GM10847 (cell line): ENCODE data around the gene WWOX.

Experiments
- POLR2A ChIP-seq: IDR thresholded peaks from 2 replicates; pipeline ENCODE4 v1.6.1; 2011; ENCODE audit not compliant: insufficient read length; ENCODE audit errors: extremely low read depth

The WWOX gene

GRCh38 chr16:78673884-78674283 is 574.4 kb downstream of the WWOX start:
- TF ChIP-seq POLR2A: no peak

- no peak for TF ChIP-seq POLR2A
Measured at GRCh38 chr16:78675312-78675711, 575.9 kb downstream of the WWOX start.

- TF ChIP-seq POLR2A: no peak
Measured at GRCh38 chr16:78675951-78676792, 576.7 kb downstream of the WWOX start.

- no peak for TF ChIP-seq POLR2A
Measured at GRCh38 chr16:78677181-78677731, 577.8 kb downstream of the WWOX start.

- no peak for TF ChIP-seq POLR2A
Measured at GRCh38 chr16:78679546-78679945, 580.1 kb downstream of the WWOX start.

- no peak for TF ChIP-seq POLR2A
Measured at GRCh38 chr16:78681743-78682142, 582.3 kb downstream of the WWOX start.

GRCh38 chr16:78684030-78684611 is 584.7 kb downstream of the WWOX start:
- no peak for TF ChIP-seq POLR2A

- no peak for TF ChIP-seq POLR2A
Measured at GRCh38 chr16:78684655-78685375, 585.4 kb downstream of the WWOX start.

GRCh38 chr16:78686601-78687000 is 587.1 kb downstream of the WWOX start:
- no peak for TF ChIP-seq POLR2A

GRCh38 chr16:78689028-78689427 is 589.6 kb downstream of the WWOX start:
- TF ChIP-seq POLR2A: no peak

GRCh38 chr16:78689536-78689935 is 590.1 kb downstream of the WWOX start:
- TF ChIP-seq POLR2A: no peak

- no peak for TF ChIP-seq POLR2A
Measured at GRCh38 chr16:78690510-78690909, 591.1 kb downstream of the WWOX start.

- no peak for TF ChIP-seq POLR2A
Measured at GRCh38 chr16:78693496-78693895, 594.0 kb downstream of the WWOX start.

GRCh38 chr16:78694414-78694813 is 595.0 kb downstream of the WWOX start:
- no peak for TF ChIP-seq POLR2A

GRCh38 chr16:78695391-78695790 is 595.9 kb downstream of the WWOX start:
- no peak for TF ChIP-seq POLR2A

GRCh38 chr16:78696797-78697196 is 597.3 kb downstream of the WWOX start:
- no peak for TF ChIP-seq POLR2A
